HG03139 (cell line): ENCODE data around the gene ADD1.

Experiments
- ATAC-seq: cut with Tn5 transposase; IDR thresholded peaks from one replicate; pipeline ENCODE4 v1.9.1; 2021; ENCODE audit not compliant: unreplicated experiment

ADD1 gene

GRCh38 chr4:2843263-2843940 is at the start of gene ADD1:
Gene ADD1, plus strand, starts transcription at chr4:2843844. Its CDS starts 32,072 bp downstream, at chr4:2875916.
- peak; percentile 61 for ATAC-seq

DNA sequence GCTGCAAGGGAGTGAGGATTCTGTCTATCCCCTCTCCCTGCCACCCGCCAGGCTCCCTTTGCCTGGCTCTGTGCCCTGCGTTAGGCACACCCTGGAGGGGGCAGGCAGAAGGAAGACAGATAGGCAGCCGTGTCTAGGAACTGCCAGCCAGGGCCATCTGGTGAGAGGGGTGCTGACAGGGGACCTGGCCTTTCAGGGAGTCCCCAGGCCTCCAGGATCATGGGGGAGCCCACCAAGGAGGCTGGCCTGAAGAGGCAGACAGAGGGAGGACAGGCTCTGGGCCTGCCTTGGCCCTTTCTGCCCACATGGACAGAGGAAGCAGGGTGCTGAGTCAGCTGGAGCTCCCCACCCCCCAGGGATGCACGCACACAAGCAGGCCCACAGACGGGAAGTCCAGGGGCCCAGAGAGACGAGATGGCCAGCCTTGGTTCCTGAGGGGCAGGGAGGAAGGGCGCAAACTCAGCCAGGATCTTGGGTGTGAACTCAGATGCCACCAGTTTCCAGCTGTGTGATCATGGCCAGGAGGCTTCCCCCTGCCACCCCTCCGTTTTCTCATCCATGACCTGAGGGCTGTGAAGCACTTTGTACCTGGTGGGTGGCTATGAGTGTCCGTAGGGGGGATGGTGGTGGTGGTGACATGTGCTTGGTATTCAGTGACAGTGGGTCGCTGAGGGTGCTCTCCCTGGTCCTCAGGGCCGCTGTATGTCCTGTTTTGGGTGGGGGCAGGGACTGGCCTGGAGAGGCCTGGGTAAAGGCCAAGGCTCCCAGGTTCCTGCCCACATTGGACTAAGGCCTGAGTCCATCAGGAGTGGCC is 49.0 kb upstream of the ADD1 start:
- no peak for ATAC-seq

GRCh38 chr4:2795300-2795892 is 48.2 kb upstream of the ADD1 start:
- ATAC-seq = no peak

DNA sequence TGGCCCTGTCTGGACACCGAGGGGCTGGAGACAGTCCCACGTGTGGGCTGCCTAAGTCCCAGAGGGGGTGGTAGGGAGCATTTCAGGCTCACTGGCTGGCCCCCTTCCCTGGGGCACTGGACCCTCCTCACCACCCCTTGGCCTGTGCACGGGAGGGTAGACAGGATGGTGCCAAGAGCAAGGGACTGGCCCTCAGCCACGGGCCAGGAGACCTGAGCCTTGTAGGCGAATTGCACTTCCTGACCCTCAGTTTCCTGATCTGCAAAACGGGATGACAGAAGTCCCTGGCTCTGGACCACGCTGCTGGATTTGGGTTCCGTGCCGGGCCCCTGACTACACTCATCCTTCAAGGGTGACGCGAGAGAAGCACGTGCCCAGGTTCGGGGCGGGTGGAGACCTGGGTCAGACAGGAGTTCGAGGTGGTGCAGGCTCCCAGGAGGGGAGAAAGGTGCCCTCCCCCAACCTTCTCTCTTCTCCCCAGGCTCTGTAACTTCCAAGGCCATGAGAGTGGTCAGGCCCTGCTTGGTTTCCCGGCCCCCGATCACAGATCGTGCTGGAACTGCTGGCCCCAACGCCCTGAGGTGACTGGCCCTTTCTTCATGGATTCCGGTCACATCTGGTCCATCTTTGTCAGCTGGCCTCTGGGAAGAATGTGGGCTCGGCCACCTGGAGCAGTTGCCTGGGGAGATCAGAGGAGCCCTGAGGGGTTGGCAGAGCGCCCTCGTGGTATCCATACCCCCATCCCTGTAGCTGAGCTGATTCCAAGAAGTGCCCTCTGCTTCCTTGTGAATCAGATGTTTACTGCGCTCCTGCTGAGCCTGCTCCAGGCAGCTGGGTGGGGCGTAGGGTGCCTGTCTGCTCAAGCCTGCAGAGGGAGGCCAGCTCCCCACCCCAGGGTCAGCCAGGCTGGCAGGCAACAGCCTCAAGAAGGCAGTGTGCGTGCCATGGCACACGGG is 47.5 kb upstream of the ADD1 start:
- ATAC-seq = no peak

GRCh38 chr4:2796849-2797544 is 46.6 kb upstream of the ADD1 start:
- no peak for ATAC-seq

GRCh38 chr4:2797545-2798305 is 45.9 kb upstream of the ADD1 start:
- ATAC-seq = no peak

GRCh38 chr4:2798399-2799223 is 45.0 kb upstream of the ADD1 start:
- no peak for ATAC-seq

DNA sequence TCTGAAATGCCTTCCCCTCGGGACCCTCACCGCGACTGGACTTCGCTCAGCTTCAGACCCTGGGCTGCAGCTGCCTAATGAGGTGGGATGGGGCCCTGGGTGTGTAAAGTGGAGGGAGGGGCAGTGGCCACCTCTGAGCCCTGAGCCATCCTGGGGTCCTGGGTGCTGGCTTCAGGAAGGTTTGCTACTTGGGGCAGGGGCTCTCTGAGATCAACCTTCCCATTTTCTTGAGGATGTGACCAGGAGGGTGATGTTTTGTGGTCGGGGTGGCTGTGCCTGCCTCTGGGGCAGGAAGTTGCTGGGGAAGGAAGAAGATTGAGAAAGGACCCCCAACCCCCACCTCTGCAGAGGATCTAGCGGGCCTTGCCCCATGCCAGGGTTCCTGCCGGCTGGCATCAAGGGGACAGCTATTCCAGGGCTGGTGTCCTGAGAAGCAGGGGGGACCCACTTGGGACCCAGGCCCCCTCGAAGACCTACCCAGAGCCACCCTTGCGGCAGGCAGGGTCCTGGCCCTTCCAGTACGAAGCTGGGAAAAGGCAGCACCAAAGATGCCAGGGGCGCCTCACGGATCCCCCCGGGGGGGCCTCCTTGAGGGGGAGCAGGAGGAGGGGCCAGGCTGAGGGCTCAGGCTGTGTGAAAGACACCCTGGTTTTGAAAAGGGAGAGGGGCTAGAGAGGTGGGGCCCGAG is 44.3 kb upstream of the ADD1 start:
- no peak for ATAC-seq

GRCh38 chr4:2799971-2800690 is 43.5 kb upstream of the ADD1 start:
- ATAC-seq = no peak

GRCh38 chr4:2800691-2801596 is 42.7 kb upstream of the ADD1 start:
- ATAC-seq = peak; percentile 42

GRCh38 chr4:2802618-2803531 is 40.8 kb upstream of the ADD1 start:
- ATAC-seq = no peak

GRCh38 chr4:2803624-2804448 is 39.8 kb upstream of the ADD1 start:
- ATAC-seq = no peak

DNA sequence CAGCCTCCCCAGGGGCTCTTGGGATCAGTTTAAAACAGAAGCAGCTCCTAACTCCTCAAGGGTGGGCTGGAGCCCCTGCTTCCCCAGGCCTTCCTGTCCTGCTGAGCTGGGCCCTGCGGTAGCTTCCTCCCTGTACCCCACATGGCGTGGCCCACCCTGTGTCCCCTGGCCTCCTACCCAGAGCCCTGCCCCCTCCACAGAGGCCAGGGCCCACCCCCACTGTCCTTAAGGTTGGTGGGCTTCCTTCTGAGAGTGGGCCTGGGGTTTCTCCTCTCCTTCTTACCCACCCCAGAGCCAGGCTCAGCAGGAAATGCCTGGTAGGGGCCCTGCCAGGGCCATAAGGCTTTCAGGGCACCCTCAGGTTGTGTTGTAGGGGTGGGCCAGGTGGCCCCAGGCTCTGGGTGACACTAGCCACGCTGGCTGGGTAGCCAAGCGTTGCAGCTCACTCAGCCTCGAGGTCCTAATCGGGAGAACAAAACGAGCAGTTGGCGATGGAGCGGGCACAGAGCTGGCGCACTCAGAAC is 39.1 kb upstream of the ADD1 start:
- ATAC-seq = no peak

GRCh38 chr4:2804973-2805501 is 38.6 kb upstream of the ADD1 start:
- ATAC-seq = no peak
